CD14-positive monocyte (primary cell): Measurements from ENCODE around the gene YWHAQ. TPM values are rescaled to one million over a fixed set of nuclear protein-coding genes. Genes with fewer than 3 reads are reported as not detected.

Experiments
- DNase-seq, 3 donors: peaks; one replicate each; pipeline ENCODE4 v3.0.0-alpha.2; 2011 to 2022
- H2AFZ ChIP-seq: 2 replicates; pipeline ENCODE4 v1.6.0; 2012; ENCODE audit warnings: mild to moderate bottlenecking, low read depth, low read length, inconsistent platforms; ENCODE audit not compliant: insufficient read depth, poor library complexity, severe bottlenecking
- H3K27ac ChIP-seq, 2 donors: 1 replicate in 1 of 2; 2 replicates in 1 of 2; pipeline ENCODE4 v1.5.1; 2012 to 2013; ENCODE audit warnings: low read length in 2 of 2, control low read depth in 1 of 2, inconsistent platforms in 1 of 2, low read depth in 1 of 2, mild to moderate bottlenecking in 1 of 2
- H3K27me3 ChIP-seq, 2 donors: one replicate each; pipeline versions ENCODE4 v1.6.0 to v1.6.1; 2011 to 2013; ENCODE audit warnings: low read length in 2 of 2; ENCODE audit not compliant: control insufficient read depth in 2 of 2, insufficient read depth in 2 of 2
- H3K36me3 ChIP-seq, 2 donors: replicated peaks in 1 of 2; 1 replicate in 1 of 2; 2 replicates in 1 of 2; pipeline versions ENCODE4 v1.5.1 to v1.6.1; 2012 to 2013; ENCODE audit warnings: low read length in 2 of 2, control low read depth in 1 of 2, inconsistent platforms in 1 of 2, mild to moderate bottlenecking in 1 of 2; ENCODE audit not compliant: insufficient read depth in 2 of 2, control insufficient read depth in 1 of 2
- H3K4me1 ChIP-seq, 2 donors: 1 replicate in 1 of 2; 2 replicates in 1 of 2; pipeline versions ENCODE4 v1.5.1 to v1.6.1; 2012 to 2013; ENCODE audit warnings: low read length in 2 of 2, control low read depth in 1 of 2, inconsistent platforms in 1 of 2, mild to moderate bottlenecking in 1 of 2, moderate library complexity in 1 of 2; ENCODE audit not compliant: insufficient read depth in 2 of 2, control insufficient read depth in 1 of 2
- H3K4me2 ChIP-seq: replicated peaks from 2 replicates; pipeline ENCODE3; 2012; ENCODE audit warnings: low read length, moderate library complexity, mild to moderate bottlenecking; ENCODE audit not compliant: poor library complexity, severe bottlenecking; ENCODE audit errors: extremely low read depth
- H3K4me3 ChIP-seq, 3 experiments: fragments of 200-600 bp in 1 of 3; sonication (generic) in 1 of 3; replicated peaks in 1 of 3; 1 replicate in 2 of 3; 2 replicates in 1 of 3; pipeline ENCODE4 v1.5.1; 2011 to 2013; ENCODE audit warnings: low read length in 3 of 3, mild to moderate bottlenecking in 3 of 3, control low read depth in 2 of 3, low read depth in 2 of 3, inconsistent platforms in 1 of 3, moderate library complexity in 1 of 3
- H3K79me2 ChIP-seq: 2 replicates; pipeline ENCODE4 v1.6.0; 2012; ENCODE audit warnings: mild to moderate bottlenecking, control low read depth, inconsistent platforms, low read length, moderate library complexity; ENCODE audit not compliant: insufficient read depth
- H3K9ac ChIP-seq: 2 replicates; pipeline ENCODE4 v1.6.0; 2017; ENCODE audit warnings: low read length, mild to moderate bottlenecking; ENCODE audit not compliant: insufficient read depth, poor library complexity, severe bottlenecking
- H3K9me3 ChIP-seq, 2 donors: replicated peaks in 1 of 2; 1 replicate in 1 of 2; 2 replicates in 1 of 2; pipeline versions ENCODE4 v1.5.1 to v1.6.1; 2012 to 2013; ENCODE audit warnings: low read length in 2 of 2, control low read depth in 1 of 2; ENCODE audit not compliant: control insufficient read depth in 1 of 2, insufficient read depth in 1 of 2
- H4K20me1 ChIP-seq: 2 replicates; pipeline ENCODE4 v1.6.0; 2012; ENCODE audit warnings: mild to moderate bottlenecking, low read length, control low read depth, moderate library complexity; ENCODE audit not compliant: insufficient read depth
- H3K27ac Mint-ChIP-seq, 7 donors: one replicate each; pipeline ENCODE4 v1.8.0; 2020; ENCODE audit warnings: mild to moderate bottlenecking in 7 of 7, mixed read lengths in 7 of 7, moderate library complexity in 6 of 7, inconsistent platforms in 2 of 7
- H3K27me3 Mint-ChIP-seq, 3 donors: one replicate each; pipeline ENCODE4 v1.8.0; 2021 to 2022; ENCODE audit warnings: low read depth in 3 of 3, mild to moderate bottlenecking in 3 of 3, mixed read lengths in 3 of 3, moderate library complexity in 3 of 3, inconsistent platforms in 1 of 3
- H3K36me3 Mint-ChIP-seq, 2 donors: one replicate each; pipeline ENCODE4 v1.8.0; 2020; ENCODE audit warnings: mixed read lengths in 2 of 2, inconsistent platforms in 1 of 2, mild to moderate bottlenecking in 1 of 2
- H3K4me1 Mint-ChIP-seq: one replicate; pipeline ENCODE4 v1.8.0; 2020; ENCODE audit warnings: mild to moderate bottlenecking, mixed read lengths
- H3K4me3 Mint-ChIP-seq, 2 donors: one replicate each; pipeline ENCODE4 v1.8.0; 2020; ENCODE audit warnings: mild to moderate bottlenecking in 2 of 2, mixed read lengths in 2 of 2, moderate library complexity in 1 of 2
- H3K9me3 Mint-ChIP-seq, 7 donors: one replicate each; pipeline ENCODE4 v1.8.0; 2020 to 2022; ENCODE audit warnings: mixed read lengths in 7 of 7, mild to moderate bottlenecking in 6 of 7, moderate library complexity in 6 of 7, inconsistent platforms in 2 of 7
- CTCF ChIP-seq: fragments of 200-600 bp; IDR thresholded peaks from one replicate; pipeline ENCODE4 v1.8.0; 2022; ENCODE audit warnings: antibody characterized with exemption, mild to moderate bottlenecking
- WGBS: methylation state at CpG from one replicate; pipeline ENCODE4 v1.1.5; 2013; ENCODE audit warnings: missing lambda C conversion rate; ENCODE audit not compliant: insufficient coverage; 5-methylcytosine and 5-hydroxymethylcytosine counted together
- intact Hi-C, 2 donors: fragments of 100-400 bp; cut with micrococcal nuclease; formaldehyde crosslinking; loops; one replicate each; pipeline versions ENCODE4 v1.15.0 to v1.15.1; 2023
- polyA plus RNA-seq, 3 donors: library from polyadenylated mRNA; depleted of rRNA in 1 of 3; unstranded in 2 of 3; stranded (reverse) in 1 of 3; fragments of 300-500 nt in 2 of 3; fragments of >200 nt in 1 of 3; fragmentation: Illumina TruSeq in 2 of 3; gene quantifications; 1 replicate in 2 of 3; 2 replicates in 1 of 3; pipeline ENCODE4 v1.2.3, GENCODE V29; 2012 to 2021

YWHAQ gene
- polyA plus RNA-seq, 3 donors: 60.9 to 173 (median 165) TPM

- Mint-ChIP-seq H3K9me3 (no peaks in the 10 kb centered on the region), H3K36me3 (no peaks in the 10 kb centered on the region), H3K27ac (no peak overlapping the region), H3K4me3 (no peak overlapping the region), H3K4me1 (peaks cover 2% of the 10 kb centered on the region), H3K27me3 (peaks cover 1 to 4% (median 2%) of the 10 kb centered on the region in 3 donors)
- intact Hi-C loops: no loop called here
- no peaks in the 10 kb centered on the region for H3K36me3 ChIP-seq
- H3K27ac ChIP-seq: no peak overlapping the region
- no peaks in the 10 kb centered on the region for H3K79me2 ChIP-seq
- no peaks in the 10 kb centered on the region for H3K9me3 ChIP-seq
- 100% methylated on average over 10 of the region's 13 CpGs for WGBS
- no peak for TF ChIP-seq CTCF
- H3K4me1 ChIP-seq: no peaks in the 10 kb centered on the region
- H3K4me3 ChIP-seq: no peak overlapping the region
- H3K4me2 ChIP-seq: no peak overlapping the region
- no peaks in the 10 kb centered on the region for H4K20me1 ChIP-seq
- H2AFZ ChIP-seq: no peak overlapping the region
- no peak overlapping the region for H3K9ac ChIP-seq
- DNase-seq: no peak
- H3K27me3 ChIP-seq: no peaks in the 10 kb centered on the region
Measured at GRCh38 chr2:9655441-9656269, 24.9 kb upstream of the YWHAQ start.

GRCh38 chr2:9654452-9655100 is 23.8 kb upstream of the YWHAQ start:
- TF ChIP-seq CTCF: no peak

More at GRCh38 chr2:9654452-9655100, 23.8 kb upstream of the YWHAQ start:
- peaks cover 2% of the 10 kb centered on the region for H3K4me1 Mint-ChIP-seq
- no peak overlapping the region for H3K27ac Mint-ChIP-seq
- no peaks in the 10 kb centered on the region for H3K9me3 Mint-ChIP-seq
- H3K4me3 Mint-ChIP-seq: no peak overlapping the region
- H3K36me3 Mint-ChIP-seq: no peaks in the 10 kb centered on the region
- H3K9ac ChIP-seq: no peak overlapping the region
- H3K4me1 ChIP-seq: no peaks in the 10 kb centered on the region
- no peak for DNase-seq
- intact Hi-C loops: no loop called here
- no peaks in the 10 kb centered on the region for H3K27me3 ChIP-seq
- no peak overlapping the region for H2AFZ ChIP-seq
- peaks cover 1 to 4% (median 2%) of the 10 kb centered on the region in 3 donors for H3K27me3 Mint-ChIP-seq
- no peaks in the 10 kb centered on the region for H3K9me3 ChIP-seq
- H3K27ac ChIP-seq: no peak overlapping the region
- no peak overlapping the region for H3K4me2 ChIP-seq
- no peaks in the 10 kb centered on the region for H4K20me1 ChIP-seq
- no peaks in the 10 kb centered on the region for H3K36me3 ChIP-seq
- WGBS: 80% methylated on average over 5 of the region's 6 CpGs
- no peak overlapping the region for H3K4me3 ChIP-seq
- H3K79me2 ChIP-seq: no peaks in the 10 kb centered on the region
